Measurements from ENCODE around the gene MPZL2. TPM values are rescaled to one million over a fixed set of nuclear protein-coding genes. Genes with fewer than 3 reads are reported as not detected.

Gene MPZL2
- total and polyA plus RNA-seq, 12 donors, result 4.0 to 23.4 (median 12.3) TPM

DNA sequence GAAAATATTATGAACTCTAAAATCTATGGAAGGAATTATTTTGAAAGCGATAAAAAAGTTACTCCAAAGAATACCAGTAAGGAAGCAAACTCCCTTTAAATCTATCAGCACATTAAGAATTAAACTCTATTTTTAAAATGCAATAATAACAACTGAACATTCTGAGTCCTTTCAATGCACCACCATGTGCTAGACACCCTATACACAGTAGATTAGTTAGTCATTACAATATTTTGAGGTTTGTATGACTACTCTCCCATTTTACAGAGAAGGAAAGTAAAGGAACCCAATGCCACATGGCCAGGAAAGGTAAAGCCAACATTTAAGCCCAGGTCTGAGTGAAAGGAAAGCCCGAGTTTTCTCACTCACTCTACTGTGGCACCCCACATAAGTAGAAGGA lies 57.0 kb downstream of the MPZL2 start:
- H3K9me3 ChIP-seq, result no peaks in the 10 kb centered on the region
- 82 to 84% methylated on average over 2 of the region's 2 CpGs for WGBS, 2 donors
- intact Hi-C loops (cut with DNase I), result no loop called here
- ATAC-seq (no peak), DNase-seq (no peak)
- H3K4me1 ChIP-seq, result peaks cover 0 to 87% (median 25%) of the 10 kb centered on the region in 9 donors
- peaks cover 0 to 56% (median 0%) of the 10 kb centered on the region in 9 donors for H3K36me3 ChIP-seq
- H3K4me3 ChIP-seq, result no peak overlapping the region
- H3K27me3 ChIP-seq, result no peaks in the 10 kb centered on the region
- TF ChIP-seq, protein P1, sequence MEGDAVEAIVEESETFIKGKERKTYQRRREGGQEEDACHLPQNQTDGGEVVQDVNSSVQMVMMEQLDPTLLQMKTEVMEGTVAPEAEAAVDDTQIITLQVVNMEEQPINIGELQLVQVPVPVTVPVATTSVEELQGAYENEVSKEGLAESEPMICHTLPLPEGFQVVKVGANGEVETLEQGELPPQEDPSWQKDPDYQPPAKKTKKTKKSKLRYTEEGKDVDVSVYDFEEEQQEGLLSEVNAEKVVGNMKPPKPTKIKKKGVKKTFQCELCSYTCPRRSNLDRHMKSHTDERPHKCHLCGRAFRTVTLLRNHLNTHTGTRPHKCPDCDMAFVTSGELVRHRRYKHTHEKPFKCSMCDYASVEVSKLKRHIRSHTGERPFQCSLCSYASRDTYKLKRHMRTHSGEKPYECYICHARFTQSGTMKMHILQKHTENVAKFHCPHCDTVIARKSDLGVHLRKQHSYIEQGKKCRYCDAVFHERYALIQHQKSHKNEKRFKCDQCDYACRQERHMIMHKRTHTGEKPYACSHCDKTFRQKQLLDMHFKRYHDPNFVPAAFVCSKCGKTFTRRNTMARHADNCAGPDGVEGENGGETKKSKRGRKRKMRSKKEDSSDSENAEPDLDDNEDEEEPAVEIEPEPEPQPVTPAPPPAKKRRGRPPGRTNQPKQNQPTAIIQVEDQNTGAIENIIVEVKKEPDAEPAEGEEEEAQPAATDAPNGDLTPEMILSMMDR (IDR thresholded peaks at IDR 0.05), result no peak
- peak overlapping the region in 3 of 10 donors; percentile 41 to 87 (median 47) for H3K27ac ChIP-seq

DNA sequence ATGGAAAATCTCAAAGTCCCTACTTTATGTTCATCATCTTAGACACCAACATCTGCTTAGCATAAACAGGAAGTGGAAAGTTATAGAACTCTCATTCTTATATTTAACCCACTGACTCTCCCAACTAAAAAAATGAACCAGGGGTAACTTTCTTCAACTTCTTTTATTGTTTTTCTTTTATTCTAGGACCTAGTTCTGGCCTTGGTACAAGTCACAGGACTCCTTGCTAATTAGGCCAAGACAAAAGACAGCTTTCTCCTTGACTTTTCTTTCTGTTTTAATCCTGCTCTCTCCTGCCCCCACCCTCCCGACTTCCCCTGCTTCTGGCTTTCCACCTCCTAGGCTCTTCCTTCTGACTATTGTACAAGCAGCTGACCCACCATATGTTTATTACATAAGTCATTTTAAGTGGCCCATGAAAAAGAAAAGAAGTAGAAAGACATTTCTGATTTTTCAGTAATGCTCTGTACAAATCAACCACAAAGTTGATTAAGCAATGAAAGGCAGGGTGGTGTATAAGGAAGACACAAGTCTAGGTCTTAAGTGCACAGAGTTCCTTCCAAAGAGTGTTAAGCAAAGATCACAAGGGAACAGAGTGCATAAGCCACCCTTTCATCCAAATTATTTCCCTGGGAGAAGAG lies 57.6 kb downstream of the MPZL2 start:
- DNase-seq, result no peak
- no peaks in the 10 kb centered on the region for H3K27me3 ChIP-seq
- no peaks in the 10 kb centered on the region for H3K9me3 ChIP-seq
- peak in 5 of 8 donors; percentile 39 to 70 (median 55) for ATAC-seq
- H3K27ac ChIP-seq, result peak overlapping the region in 4 of 10 donors; percentile 30 to 87 (median 44)
- TF ChIP-seq, protein P1 (IDR thresholded peaks at IDR 0.05), result no peak
- intact Hi-C loops (cut with DNase I), result no loop called here
- H3K36me3 ChIP-seq, result peaks cover 0 to 56% (median 0%) of the 10 kb centered on the region in 9 donors
- peaks cover 0 to 87% (median 21%) of the 10 kb centered on the region in 9 donors for H3K4me1 ChIP-seq
- H3K4me3 ChIP-seq, result no peak overlapping the region
- WGBS, 2 donors, result 32 to 53% methylated on average over 1 of the region's 1 CpG

DNA sequence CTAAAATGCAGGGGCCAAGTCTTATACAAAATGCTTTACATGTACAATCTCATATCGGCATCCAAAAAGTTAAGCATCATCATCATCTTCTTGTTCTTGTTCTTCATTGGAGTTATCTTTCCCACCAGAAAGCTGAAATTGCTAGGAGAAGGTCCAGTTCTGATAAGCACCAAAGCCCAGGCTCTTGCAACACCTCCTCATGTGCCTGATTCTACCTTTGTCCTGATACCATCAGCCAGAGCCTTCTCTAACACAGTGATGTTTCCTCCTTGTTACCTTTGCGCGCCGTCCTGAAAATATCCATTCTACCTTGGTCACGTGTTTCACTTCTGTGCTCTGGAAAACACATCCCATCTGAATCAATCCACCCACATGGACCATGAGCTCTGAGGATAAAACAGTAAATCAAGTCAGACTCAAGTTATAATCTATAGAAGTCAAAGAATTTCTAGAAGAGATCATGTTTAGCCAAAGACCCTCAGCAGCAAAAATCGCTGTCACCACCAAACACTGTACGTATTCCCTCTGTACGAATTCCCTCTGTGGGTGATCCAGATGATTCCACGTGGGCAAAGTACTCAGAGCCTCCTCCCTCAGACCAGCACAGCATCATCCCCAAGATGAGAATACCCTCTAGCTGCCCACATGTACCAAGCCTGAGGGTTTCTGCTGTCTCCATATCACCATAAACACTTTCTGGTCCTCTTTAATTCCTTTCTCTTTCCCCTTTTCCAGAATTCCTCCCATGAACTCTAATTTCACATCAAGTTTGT lies 58.3 kb downstream of the MPZL2 start:
- Histone ChIP-seq H3K4me1 (peaks cover 0 to 83% (median 14%) of the 10 kb centered on the region in 9 donors), H3K27ac (peak overlapping the region in 4 of 10 donors; percentile 30 to 87 (median 44)), H3K27me3 (no peaks in the 10 kb centered on the region), H3K36me3 (peaks cover 0 to 52% (median 0%) of the 10 kb centered on the region in 9 donors), H3K9me3 (no peaks in the 10 kb centered on the region), H3K4me3 (no peak overlapping the region)
- no peak for DNase-seq
- intact Hi-C loops (cut with DNase I), result no loop called here
- TF ChIP-seq, protein P1 (IDR thresholded peaks at IDR 0.05), result no peak
- ATAC-seq, result no peak
- 92 to 93% methylated on average over 9 of the region's 9 CpGs for WGBS, 2 donors

Other genes with a start within 250 kb of the MPZL2 start
- 1 to 10 TPM in 2 of 10 donors, under 1 TPM in 1, not detected in 7; 0.34 to 1.4 (median 1.3) TPM for gene TMPRSS4, start 187.2 kb downstream of the MPZL2 start, total RNA-seq
- gene TMPRSS4, start 187.2 kb downstream of the MPZL2 start, polyA plus RNA-seq, result under 1 TPM in 1 of 2 donors, not detected in 1; 0.36 TPM
- gene SMIM35, start 177.3 kb downstream of the MPZL2 start, total RNA-seq, result not detected
- not detected for gene SMIM35, start 177.3 kb downstream of the MPZL2 start, polyA plus RNA-seq
- 10 to 100 TPM in 5 of 10 donors, 1 to 10 TPM in 5; 5.7 to 17.5 (median 10.3) TPM for gene SCN4B, start 111.5 kb downstream of the MPZL2 start, total RNA-seq
- gene SCN4B, start 111.5 kb downstream of the MPZL2 start, polyA plus RNA-seq, result 1 to 10 TPM; 5.4 to 8.8 TPM
- 10 to 100 TPM in 8 of 10 donors, 1 to 10 TPM in 2; 5.3 to 26.7 (median 20.9) TPM for gene SCN2B, start 87.7 kb downstream of the MPZL2 start, total RNA-seq
- 1 to 10 TPM; 2.9 to 6.6 TPM for gene SCN2B, start 87.7 kb downstream of the MPZL2 start, polyA plus RNA-seq
- 10 to 100 TPM in 1 of 10 donors, 1 to 10 TPM in 8, under 1 TPM in 1; 0.50 to 19.5 (median 2.1) TPM for gene JAML, start 39.3 kb downstream of the MPZL2 start, total RNA-seq
- gene JAML, start 39.3 kb downstream of the MPZL2 start, polyA plus RNA-seq, result 1 to 10 TPM; 1.2 to 2.3 TPM
- gene MPZL3, start 11.9 kb downstream of the MPZL2 start, total RNA-seq, result 1 to 10 TPM; 1.9 to 4.2 (median 2.7) TPM
- 1 to 10 TPM; 1.7 to 2.3 TPM for gene MPZL3, start 11.9 kb downstream of the MPZL2 start, polyA plus RNA-seq
- gene CD3E, start 40.4 kb upstream of the MPZL2 start, total RNA-seq, result 10 to 100 TPM in 1 of 10 donors, 1 to 10 TPM in 1, under 1 TPM in 6, not detected in 2; 0.17 to 12.2 (median 0.59) TPM
- under 1 TPM; 0.37 to 0.62 TPM for gene CD3E, start 40.4 kb upstream of the MPZL2 start, polyA plus RNA-seq
- gene CD3D, start 78.4 kb upstream of the MPZL2 start, total RNA-seq, result 1 to 10 TPM in 3 of 10 donors, under 1 TPM in 2, not detected in 5; 0.31 to 6.3 (median 1.1) TPM
- gene CD3D, start 78.4 kb upstream of the MPZL2 start, polyA plus RNA-seq, result under 1 TPM in 1 of 2 donors, not detected in 1; 0.54 TPM
- gene CD3G, start 80.0 kb upstream of the MPZL2 start, total RNA-seq, result 1 to 10 TPM in 1 of 10 donors, under 1 TPM in 5, not detected in 4; 0.21 to 5.7 (median 0.41) TPM
- gene CD3G, start 80.0 kb upstream of the MPZL2 start, polyA plus RNA-seq, result under 1 TPM in 1 of 2 donors, not detected in 1; 0.06 TPM
- gene UBE4A, start 95.3 kb upstream of the MPZL2 start, total RNA-seq, result 10 to 100 TPM; 38.4 to 46.4 (median 42.3) TPM
- 10 to 100 TPM; 12.7 to 22.8 TPM for gene UBE4A, start 95.3 kb upstream of the MPZL2 start, polyA plus RNA-seq
- gene ATP5MG, start 137.3 kb upstream of the MPZL2 start, total RNA-seq, result 100 to 1,000 TPM; 482 to 777 (median 688) TPM
- 100 to 1,000 TPM; 365 to 800 TPM for gene ATP5MG, start 137.3 kb upstream of the MPZL2 start, polyA plus RNA-seq
- 10 to 100 TPM; 16.3 to 44.5 (median 38.9) TPM for gene KMT2A, start 172.2 kb upstream of the MPZL2 start, total RNA-seq
- gene KMT2A, start 172.2 kb upstream of the MPZL2 start, polyA plus RNA-seq, result 10 to 100 TPM in 1 of 2 donors, 1 to 10 TPM in 1; 4.1 to 13.8 TPM